Measurements from ENCODE around the gene TRDMT1. TPM values are rescaled to one million over a fixed set of nuclear protein-coding genes. Genes with fewer than 3 reads are reported as not detected.

Gene TRDMT1
- 6.0 and 6.1 TPM in 2 replicates for total RNA-seq

- peak; percentile 90 for DNase-seq (ENCODE audit: low read depth)
- peak within 1 kb of the TSS; percentile 80 for H3K4me3 ChIP-seq (ENCODE audit: low read depth, low read length)
- TF ChIP-seq CTCF (IDR thresholded peaks at IDR 0.05; ENCODE audit: insufficient read depth, low read depth, low read length): no peak
Measured at GRCh38 chr10:17200912-17201793, at the start of gene TRDMT1. TSS of gene TRDMT1 (minus strand) at chr10:17201672. CDS start at chr10:17201634, 38 bp downstream.

GRCh38 chr10:17250736-17251135, 49.3 kb upstream of the TRDMT1 start:
- H3K4me3 ChIP-seq (ENCODE audit: low read depth, low read length): no peak overlapping the region
- TF ChIP-seq CTCF (IDR thresholded peaks at IDR 0.05; ENCODE audit: insufficient read depth, low read depth, low read length): no peak
- DNase-seq (ENCODE audit: low read depth): no peak

GRCh38 chr10:17249820-17250219, 48.3 kb upstream of the TRDMT1 start:
- no peak for DNase-seq (ENCODE audit: low read depth)
- TF ChIP-seq CTCF (IDR thresholded peaks at IDR 0.05; ENCODE audit: insufficient read depth, low read depth, low read length): peak; percentile 55
- H3K4me3 ChIP-seq (ENCODE audit: low read depth, low read length): no peak overlapping the region

- no peak for TF ChIP-seq CTCF (IDR thresholded peaks at IDR 0.05; ENCODE audit: insufficient read depth, low read depth, low read length)
- H3K4me3 ChIP-seq (ENCODE audit: low read depth, low read length): no peak overlapping the region
- no peak for DNase-seq (ENCODE audit: low read depth)
Measured at GRCh38 chr10:17248964-17249363, 47.5 kb upstream of the TRDMT1 start.

GRCh38 chr10:17247210-17247609, 45.7 kb upstream of the TRDMT1 start:
- no peak overlapping the region for H3K4me3 ChIP-seq (ENCODE audit: low read depth, low read length)
- DNase-seq (ENCODE audit: low read depth): no peak
- no peak for TF ChIP-seq CTCF (IDR thresholded peaks at IDR 0.05; ENCODE audit: insufficient read depth, low read depth, low read length)

- H3K4me3 ChIP-seq (ENCODE audit: low read depth, low read length): no peak overlapping the region
- TF ChIP-seq CTCF (IDR thresholded peaks at IDR 0.05; ENCODE audit: insufficient read depth, low read depth, low read length): no peak
- DNase-seq (ENCODE audit: low read depth): no peak
Measured at GRCh38 chr10:17244700-17245365, 43.4 kb upstream of the TRDMT1 start.
